ENCODE results near the gene TNP1. TPM values are rescaled to one million over a fixed set of nuclear protein-coding genes. Genes with fewer than 3 reads are reported as not detected.

TNP1 gene
- total RNA-seq, 2 donors from 2014 or later: not detected

DNA sequence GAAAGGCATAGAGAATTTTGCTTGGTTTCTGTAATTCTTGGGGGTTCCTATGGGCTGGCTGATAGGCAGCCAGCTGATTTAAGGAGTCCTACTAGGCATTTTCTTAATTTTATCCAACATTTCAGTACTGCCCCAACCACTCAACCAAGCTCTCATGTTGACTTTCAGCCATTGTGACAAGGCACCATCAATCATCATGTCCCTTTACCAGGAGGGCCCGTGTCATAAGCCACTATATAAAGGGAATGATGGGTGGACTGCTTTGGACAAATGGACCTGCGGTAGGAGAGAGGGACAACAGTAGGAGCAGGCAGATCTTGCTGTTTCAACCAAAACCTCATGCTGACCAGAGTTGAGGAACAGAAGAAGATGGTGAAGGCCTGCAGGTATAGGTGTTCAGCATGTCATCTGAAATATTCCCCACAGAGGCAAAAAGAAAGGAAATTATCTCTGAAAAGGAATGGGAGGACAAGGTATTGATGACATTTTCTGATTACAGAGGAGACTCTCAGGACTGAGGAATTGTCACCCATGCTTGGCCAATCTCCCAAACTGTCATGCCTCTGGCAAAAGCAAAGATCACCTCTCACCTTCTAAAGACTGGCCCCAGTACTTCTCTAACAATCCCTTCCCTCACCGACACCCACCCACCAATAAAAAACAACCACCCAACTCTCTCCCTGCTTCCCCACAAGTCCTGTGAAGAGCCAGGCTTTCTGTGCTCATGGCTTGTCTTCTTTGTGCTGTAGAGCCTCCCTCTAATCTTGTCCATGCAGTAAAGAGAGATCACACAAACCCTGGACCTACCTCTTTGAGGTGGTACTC, 10.9 kb upstream of the TNP1 start:
- DNase-seq (ENCODE audit: low spot score): no peak
- no peak overlapping the region for H3K27ac ChIP-seq
- H3K4me3 ChIP-seq: no peak overlapping the region
- no peaks in the 10 kb centered on the region for H3K27me3 ChIP-seq
- no peak for TF ChIP-seq CTCF (IDR thresholded peaks at IDR 0.05)
- H3K4me1 ChIP-seq: no peaks in the 10 kb centered on the region
- no peaks in the 10 kb centered on the region for H3K36me3 ChIP-seq
- H3K9me3 ChIP-seq: no peaks in the 10 kb centered on the region

DNA sequence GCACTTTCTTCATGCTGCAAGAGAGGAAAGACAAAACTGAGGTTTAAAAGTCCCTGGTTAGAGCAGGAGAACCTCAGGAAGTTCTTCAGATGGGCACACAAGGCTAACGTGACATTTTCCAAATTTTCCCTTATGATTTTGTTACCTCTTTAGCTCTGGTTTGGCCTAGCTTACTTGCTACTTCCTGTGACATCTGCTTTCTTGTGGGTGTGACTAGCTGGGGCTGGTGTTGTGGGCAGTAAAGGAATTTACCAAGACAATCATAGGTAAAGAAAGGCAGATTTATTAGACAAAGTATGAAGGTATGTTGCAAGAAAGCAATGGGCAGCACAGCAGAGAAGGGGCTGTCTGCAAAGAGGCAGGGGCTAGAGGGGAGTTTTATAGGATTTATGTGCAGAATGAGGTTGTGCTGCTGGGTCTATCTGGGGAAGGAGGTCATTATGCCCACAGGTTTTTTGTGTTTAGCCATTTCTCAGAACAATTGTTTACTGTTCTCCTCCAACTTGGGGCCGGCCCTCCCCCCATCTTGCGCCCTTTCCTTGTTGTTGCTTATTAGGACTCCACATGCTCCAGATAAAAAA, 6.7 kb upstream of the TNP1 start:
- DNase-seq (ENCODE audit: low spot score): no peak
- no peaks in the 10 kb centered on the region for H3K9me3 ChIP-seq
- H3K27me3 ChIP-seq: no peaks in the 10 kb centered on the region
- H3K4me1 ChIP-seq: no peaks in the 10 kb centered on the region
- no peak overlapping the region for H3K4me3 ChIP-seq
- no peak overlapping the region for H3K27ac ChIP-seq
- no peak for TF ChIP-seq CTCF (IDR thresholded peaks at IDR 0.05)
- no peaks in the 10 kb centered on the region for H3K36me3 ChIP-seq

GRCh38 chr2:216865658-216866057, 5.8 kb upstream of the TNP1 start:
- H3K27me3 ChIP-seq: no peaks in the 10 kb centered on the region
- DNase-seq (ENCODE audit: low spot score): no peak
- H3K27ac ChIP-seq: no peak overlapping the region
- no peaks in the 10 kb centered on the region for H3K9me3 ChIP-seq
- no peak overlapping the region for H3K4me3 ChIP-seq
- no peak for TF ChIP-seq CTCF (IDR thresholded peaks at IDR 0.05)
- no peaks in the 10 kb centered on the region for H3K36me3 ChIP-seq
- no peaks in the 10 kb centered on the region for H3K4me1 ChIP-seq

DNA sequence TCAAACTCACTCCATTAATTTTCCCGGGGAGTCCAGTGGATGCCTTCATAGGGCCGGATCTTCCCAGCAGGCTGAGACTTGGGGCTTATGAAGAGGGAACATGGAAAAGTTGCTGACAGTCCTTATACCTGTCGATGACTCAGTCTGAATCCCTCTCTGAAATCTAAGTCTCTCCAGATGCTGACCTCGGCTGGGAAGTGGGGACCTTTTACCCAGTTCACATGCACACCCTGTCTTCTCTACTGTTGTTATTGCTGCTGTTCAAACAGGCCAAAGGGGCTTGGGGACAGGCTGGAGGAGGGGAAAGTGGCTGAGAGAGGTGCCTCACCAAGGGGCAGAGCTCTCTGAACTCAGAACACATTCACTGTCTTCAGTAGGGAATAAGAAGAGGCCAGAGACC, 4.1 kb upstream of the TNP1 start:
- DNase-seq (ENCODE audit: low spot score): no peak
- Histone ChIP-seq H3K9me3 (no peaks in the 10 kb centered on the region), H3K36me3 (no peaks in the 10 kb centered on the region), H3K4me1 (no peaks in the 10 kb centered on the region), H3K27ac (no peak overlapping the region), H3K4me3 (no peak overlapping the region), H3K27me3 (no peaks in the 10 kb centered on the region)
- no peak for TF ChIP-seq CTCF (IDR thresholded peaks at IDR 0.05)

DNA sequence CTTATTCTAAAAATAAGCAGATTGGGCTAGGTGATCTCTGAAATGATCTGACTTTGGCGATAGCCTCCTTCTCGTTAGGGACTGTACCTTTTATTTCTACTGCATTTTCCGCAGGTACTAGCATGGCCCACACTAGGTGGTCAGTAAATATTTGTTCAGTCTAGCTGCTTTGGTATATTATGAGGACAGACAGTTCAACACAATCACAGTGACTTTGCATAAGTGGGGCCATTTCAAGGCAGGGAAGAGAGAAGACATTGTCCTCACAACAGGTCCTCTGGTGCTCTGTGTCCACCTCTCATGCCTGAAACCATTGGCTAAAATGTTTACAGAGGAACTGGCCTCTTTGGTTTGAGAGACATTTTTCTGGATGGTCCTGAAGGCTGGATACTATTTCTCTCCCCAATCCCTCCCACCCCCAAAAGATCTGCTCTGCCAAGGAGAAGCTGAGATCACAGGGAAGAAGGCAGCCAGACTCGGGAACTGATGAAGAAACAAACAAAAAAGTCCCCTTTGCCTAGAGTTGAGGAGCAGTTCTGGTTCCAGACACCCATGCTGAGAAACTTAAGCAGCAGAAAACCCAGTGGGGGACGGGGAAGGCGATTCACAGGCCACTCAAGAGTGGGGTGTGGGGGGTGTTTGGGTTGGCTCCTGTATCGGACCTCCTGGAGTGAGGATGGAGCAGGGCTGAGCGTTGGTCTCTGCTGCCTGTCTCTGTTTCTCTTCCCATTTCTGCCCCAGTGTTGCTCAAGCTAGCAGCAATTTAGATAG, 2.9 kb upstream of the TNP1 start:
- Histone ChIP-seq H3K27ac (no peak overlapping the region), H3K9me3 (no peaks in the 10 kb centered on the region), H3K27me3 (no peaks in the 10 kb centered on the region), H3K4me3 (no peak overlapping the region), H3K4me1 (no peaks in the 10 kb centered on the region), H3K36me3 (no peaks in the 10 kb centered on the region)
- no peak for TF ChIP-seq CTCF (IDR thresholded peaks at IDR 0.05)
- no peak for DNase-seq (ENCODE audit: low spot score)
